Left colon (tissue), 2 donors: ENCODE data around the gene CNTF. TPM values are rescaled to one million over a fixed set of nuclear protein-coding genes. Genes with fewer than 3 reads are reported as not detected.
A peak's percentile ranks its signal among the peaks of the same experiment; 100 is the strongest.

ENCODE experiments used
- ATAC-seq: fragments of 200-7000 bp; cut with Tn5 transposase; one replicate; pipeline ENCODE4 v1.9.1; 2020; ENCODE audit warnings: mild to moderate bottlenecking, moderate library complexity
- DNase-seq, 2 donors: peaks; one replicate each; pipeline ENCODE4 v3.0.0-alpha.2; 2020
- intact Hi-C, 2 donors: fragments of 100-400 bp; cut with DNase I in 1 of 2; cut with micrococcal nuclease in 1 of 2; formaldehyde crosslinking; loops; one replicate each; pipeline versions ENCODE4 v1.11.2 to v1.14.0; 2022; cut with DNase I, micrococcal nuclease
- total RNA-seq, 2 donors: library from RNA; stranded (reverse); fragmentation: NEBNext Ultra II Directional; extraction: Animal tissue kit (Norgen Biotek cat#: 25700); gene quantifications; one replicate each; pipeline ENCODE4 v1.2.1, GENCODE V29; 2021
- donor health status: DM: no; HTN: no; CAD: no.
- donor health status: DM: yes; HTN: yes; CAD: no.

The CNTF gene
- total RNA-seq, 2 donors from 2014 or later = 1.7 to 2.6 TPM

GRCh38 chr11:58639103-58639502 lies 16.6 kb downstream of the CNTF start:
- no peak for ATAC-seq
- intact Hi-C loops = no loop called here

DNA sequence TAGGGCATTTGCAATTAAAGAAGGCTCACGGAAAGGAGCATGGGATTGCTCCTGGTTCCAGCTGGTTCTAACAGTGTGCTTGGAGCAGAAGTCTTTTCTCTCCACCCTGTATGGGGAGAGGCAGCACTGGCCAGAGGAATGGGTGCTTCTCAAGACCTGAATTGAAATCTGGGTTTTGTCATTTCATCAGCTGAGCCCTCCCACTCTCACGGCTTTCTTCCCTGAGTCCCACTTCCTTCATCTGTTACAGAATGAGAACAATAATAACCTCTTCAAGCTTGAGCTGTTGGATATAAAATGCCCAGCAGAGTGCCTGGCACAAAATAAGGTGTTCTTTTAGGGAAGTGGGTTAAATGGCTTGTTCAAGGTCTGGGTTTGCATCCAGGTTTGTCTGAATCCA lies 17.2 kb downstream of the CNTF start:
- intact Hi-C loops = no loop called here
- ATAC-seq (no peak), DNase-seq (no peak)

More at GRCh38 chr11:58639103-58639502, 16.6 kb downstream of the CNTF start:
- no peak for DNase-seq

DNA sequence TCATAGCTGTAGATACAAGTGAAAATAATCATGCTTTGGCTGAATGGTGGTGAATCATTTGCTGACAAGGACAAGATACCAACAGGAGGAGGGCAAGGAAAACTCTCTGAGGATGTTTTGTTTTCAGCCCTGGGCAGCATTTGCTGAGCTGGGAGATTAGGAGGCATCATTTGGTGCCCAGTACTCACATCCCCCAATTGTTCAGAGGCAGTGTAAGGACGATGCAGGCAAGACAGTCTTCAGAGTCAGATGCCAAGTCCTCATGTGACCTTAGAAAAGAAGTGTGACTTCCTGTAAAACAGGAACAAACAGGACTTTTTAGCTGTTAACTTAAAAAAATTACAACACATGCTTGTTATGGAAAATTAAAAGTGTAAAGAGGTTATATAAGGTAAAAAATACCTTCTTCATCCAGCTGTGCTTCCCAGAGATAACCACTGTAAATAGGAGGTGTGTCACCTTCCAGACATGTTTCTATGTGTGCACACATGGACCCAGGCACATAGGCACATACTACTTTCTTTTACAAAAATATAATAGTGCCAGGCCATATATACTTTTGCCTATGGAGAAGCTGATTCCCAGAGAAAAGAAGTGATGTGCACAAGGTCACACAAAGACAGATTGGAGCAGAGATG lies 18.0 kb downstream of the CNTF start:
- DNase-seq = no peak
- ATAC-seq = peak; percentile 18
- intact Hi-C loops = no loop called here

- DNase-seq (no peak), ATAC-seq (peak; percentile 88)
- intact Hi-C loops = no loop called here
These were observed 18.9 kb downstream of the CNTF start for GRCh38 chr11:58641341-58641740.

DNA sequence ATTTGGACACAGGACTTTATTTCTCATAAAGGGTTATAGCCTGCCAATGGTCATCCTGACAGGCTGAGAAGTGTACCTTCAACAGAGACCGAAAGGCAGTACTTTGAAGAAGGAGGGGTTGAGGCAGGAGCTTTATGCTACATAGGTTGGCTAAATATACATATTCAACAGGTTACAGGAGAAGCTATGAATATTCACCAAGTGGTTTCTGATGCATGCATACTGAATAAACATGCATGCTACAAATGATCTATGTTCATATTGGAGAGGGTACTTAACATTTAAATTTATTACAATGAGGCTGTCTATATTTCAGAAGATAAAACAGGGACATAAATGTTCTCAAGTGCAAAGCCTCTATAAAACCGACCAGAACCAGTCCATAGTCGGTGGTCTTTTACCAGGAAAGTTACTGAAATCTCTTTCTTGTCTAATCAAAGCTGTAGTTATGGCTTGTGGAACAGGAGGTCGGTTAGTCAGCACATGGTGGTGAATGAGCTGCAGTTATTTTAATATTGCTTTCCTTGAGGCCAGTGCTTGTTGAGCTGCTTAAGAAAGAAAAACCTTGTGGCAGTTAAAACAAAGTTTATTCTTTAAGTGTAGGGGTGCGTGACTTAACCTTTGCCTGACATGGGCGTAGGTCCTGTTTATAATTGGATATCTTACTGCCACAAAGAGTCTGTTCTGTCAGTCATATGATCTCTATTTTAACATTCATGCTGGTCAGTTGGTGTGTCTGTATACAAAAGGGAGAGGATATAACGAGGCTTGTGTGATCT lies 19.5 kb downstream of the CNTF start:
- DNase-seq (no peak), ATAC-seq (peak; percentile 75)
- intact Hi-C loops = no loop called here

- ATAC-seq (no peak), DNase-seq (no peak)
- intact Hi-C loops = no loop called here
These were observed 23.4 kb downstream of the CNTF start for GRCh38 chr11:58645854-58646253.

GRCh38 chr11:58647141-58647699 lies 24.8 kb downstream of the CNTF start:
- DNase-seq (no peak), ATAC-seq (no peak)
- intact Hi-C loops = no loop called here

DNA sequence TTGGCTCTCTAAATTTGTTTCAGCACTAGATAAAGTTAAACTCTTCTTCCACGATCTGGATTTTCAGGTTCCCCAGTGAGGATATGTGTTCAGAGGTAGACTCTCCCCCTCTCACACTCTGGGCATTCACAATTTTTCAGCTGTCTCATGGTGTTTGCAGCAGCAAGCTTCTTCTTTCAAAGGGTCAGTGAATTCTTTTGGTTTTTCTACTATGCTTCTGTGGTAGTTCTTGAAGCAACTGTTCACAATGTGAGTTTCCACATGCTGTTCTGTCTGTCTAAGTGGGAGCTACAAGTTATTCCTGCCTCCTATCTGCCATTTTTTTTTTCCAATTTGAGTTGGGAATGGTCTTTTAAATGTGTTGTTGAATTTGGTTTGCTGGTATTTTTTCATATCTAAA lies 25.4 kb downstream of the CNTF start:
- no peak for ATAC-seq
- intact Hi-C loops = no loop called here
- DNase-seq = no peak

DNA sequence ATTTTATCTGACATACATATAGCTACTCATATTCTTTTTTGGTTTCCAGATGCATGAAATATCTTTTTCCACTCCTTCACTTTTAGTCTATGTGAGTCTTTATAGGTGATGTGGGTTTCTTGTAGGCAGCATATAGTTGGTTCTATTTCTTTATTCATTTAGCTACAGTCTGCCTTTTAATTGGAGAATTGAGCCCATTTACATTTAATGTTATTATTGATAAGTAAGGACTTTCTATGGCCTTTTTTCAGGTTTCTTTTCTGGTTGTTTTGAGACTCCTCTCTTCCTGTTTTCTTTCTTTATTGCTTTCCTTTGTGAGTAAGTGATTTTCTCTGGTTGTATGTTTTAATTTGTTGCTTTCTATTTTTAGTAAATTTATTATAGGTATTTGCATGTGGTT lies 27.2 kb downstream of the CNTF start:
- DNase-seq = no peak
- intact Hi-C loops = no loop called here
- no peak for ATAC-seq

DNA sequence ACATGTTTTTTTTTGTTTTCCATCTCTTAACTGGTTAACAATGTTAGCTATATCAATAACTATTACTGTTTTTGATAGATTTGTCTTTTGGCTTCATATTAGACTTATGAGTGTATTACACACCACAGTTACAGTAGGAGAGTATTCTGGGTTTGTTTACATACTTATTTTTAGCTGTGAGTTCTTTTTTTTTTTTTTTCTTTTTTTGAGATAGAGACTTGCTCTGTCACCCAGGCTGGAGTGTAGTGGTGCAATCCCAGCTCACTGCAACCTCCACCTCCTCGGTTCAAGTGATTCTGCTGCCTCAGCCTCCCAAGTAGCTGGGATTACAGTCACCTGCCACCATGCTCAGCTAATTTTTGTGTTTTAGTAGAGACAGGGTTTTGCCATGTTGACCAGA lies 28.0 kb downstream of the CNTF start:
- DNase-seq (no peak), ATAC-seq (no peak)
- intact Hi-C loops = no loop called here

GRCh38 chr11:58652726-58653280 lies 30.3 kb downstream of the CNTF start:
- ATAC-seq (no peak), DNase-seq (no peak)
- intact Hi-C loops = no loop called here

- peak; percentile 98 for ATAC-seq
- peak; percentile 64 to 89 for DNase-seq
- intact Hi-C loops = no loop called here
These were observed 31.8 kb downstream of the CNTF start for GRCh38 chr11:58654079-58654907.

GRCh38 chr11:58654908-58655296 lies 32.4 kb downstream of the CNTF start:
- intact Hi-C loops = no loop called here
- no peak for ATAC-seq
- DNase-seq = no peak

- no peak for DNase-seq
- no peak for ATAC-seq
- intact Hi-C loops = no loop called here
These were observed 33.9 kb downstream of the CNTF start for GRCh38 chr11:58656348-58656747.

DNA sequence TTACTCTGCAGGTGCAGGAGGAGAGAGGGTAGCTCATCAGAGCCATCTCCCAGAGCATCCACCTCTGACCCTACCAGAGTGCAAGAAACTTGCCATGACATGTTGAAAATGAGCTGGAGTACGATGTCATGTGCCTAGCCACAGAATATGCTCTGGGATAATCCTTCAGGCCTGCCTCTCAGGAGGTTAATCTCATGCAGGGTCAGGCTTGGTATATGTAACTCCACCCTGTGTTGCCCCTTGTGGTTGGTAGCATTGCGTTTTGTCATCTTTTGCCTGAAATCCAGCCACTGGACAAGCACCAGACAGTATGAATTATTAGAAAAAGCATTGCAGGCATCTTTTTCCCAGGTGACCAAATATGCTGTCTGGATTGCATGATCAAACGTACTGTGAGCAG lies 36.2 kb downstream of the CNTF start:
- DNase-seq = no peak
- ATAC-seq = no peak
- intact Hi-C loops = no loop called here

DNA sequence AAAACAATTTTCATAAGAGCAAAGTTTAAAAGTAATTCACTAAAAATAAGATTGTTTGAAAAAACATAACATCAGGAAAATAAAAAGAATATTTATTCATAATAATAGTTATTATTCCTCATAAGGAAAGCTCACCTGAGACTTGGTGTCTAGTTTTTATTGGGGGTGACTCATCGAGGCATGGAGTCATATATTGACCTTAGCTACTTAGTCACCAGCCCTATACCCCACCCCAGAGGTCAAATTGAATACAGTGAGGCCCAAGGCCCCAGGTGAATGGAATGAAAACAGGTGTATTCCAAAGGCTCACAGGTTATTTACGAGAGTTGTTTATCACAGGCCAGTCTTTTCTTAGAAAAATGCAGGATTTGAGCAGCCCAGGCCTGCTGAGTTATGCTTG lies 36.9 kb downstream of the CNTF start:
- no peak for DNase-seq
- intact Hi-C loops = no loop called here
- peak; percentile 91 for ATAC-seq

GRCh38 chr11:58659910-58660570 lies 37.6 kb downstream of the CNTF start:
- DNase-seq = no peak
- intact Hi-C loops = no loop called here
- ATAC-seq = peak; percentile 78

- ATAC-seq = no peak
- intact Hi-C loops = no loop called here
- no peak for DNase-seq
These were observed 49.6 kb downstream of the CNTF start for GRCh38 chr11:58671983-58672633.
